MG63 (cell line): ENCODE data around the gene PLCD1. TPM values are rescaled to one million over a fixed set of nuclear protein-coding genes. Genes with fewer than 3 reads are reported as not detected.

Experiments
- DNase-seq: peaks from one replicate; pipeline ENCODE4 v3.0.0-alpha.2; 2020
- H3K27me3 ChIP-seq: fragments of 250-450 bp; sonication (Bioruptor Pico); 2 replicates; pipeline ENCODE4 v1.5.1; 2020; ENCODE audit warnings: mild to moderate bottlenecking, moderate library complexity
- H3K36me3 ChIP-seq: fragments of 250-450 bp; sonication (Bioruptor Pico); 2 replicates; pipeline ENCODE4 v1.5.1; 2020; ENCODE audit warnings: mild to moderate bottlenecking, moderate library complexity
- H3K4me3 ChIP-seq: fragments of 250-450 bp; sonication (Bioruptor Pico); 2 replicates; pipeline ENCODE4 v1.5.1; 2020; ENCODE audit warnings: mild to moderate bottlenecking, moderate library complexity
- H3K9me3 ChIP-seq: fragments of 250-450 bp; sonication (Bioruptor Pico); 2 replicates; pipeline ENCODE4 v1.5.1; 2020; ENCODE audit warnings: mild to moderate bottlenecking, moderate library complexity
- total RNA-seq: library from RNA; depleted of rRNA; stranded (reverse); fragments of >200 nt; shearing (Covaris generic); gene quantifications from 2 replicates; pipeline ENCODE4 v1.2.3, GENCODE V29; 2014; ENCODE audit warnings: low replicate concordance

The PLCD1 gene
- total RNA-seq, 1 experiment from 2014 or later, result 0.13 TPM

DNA sequence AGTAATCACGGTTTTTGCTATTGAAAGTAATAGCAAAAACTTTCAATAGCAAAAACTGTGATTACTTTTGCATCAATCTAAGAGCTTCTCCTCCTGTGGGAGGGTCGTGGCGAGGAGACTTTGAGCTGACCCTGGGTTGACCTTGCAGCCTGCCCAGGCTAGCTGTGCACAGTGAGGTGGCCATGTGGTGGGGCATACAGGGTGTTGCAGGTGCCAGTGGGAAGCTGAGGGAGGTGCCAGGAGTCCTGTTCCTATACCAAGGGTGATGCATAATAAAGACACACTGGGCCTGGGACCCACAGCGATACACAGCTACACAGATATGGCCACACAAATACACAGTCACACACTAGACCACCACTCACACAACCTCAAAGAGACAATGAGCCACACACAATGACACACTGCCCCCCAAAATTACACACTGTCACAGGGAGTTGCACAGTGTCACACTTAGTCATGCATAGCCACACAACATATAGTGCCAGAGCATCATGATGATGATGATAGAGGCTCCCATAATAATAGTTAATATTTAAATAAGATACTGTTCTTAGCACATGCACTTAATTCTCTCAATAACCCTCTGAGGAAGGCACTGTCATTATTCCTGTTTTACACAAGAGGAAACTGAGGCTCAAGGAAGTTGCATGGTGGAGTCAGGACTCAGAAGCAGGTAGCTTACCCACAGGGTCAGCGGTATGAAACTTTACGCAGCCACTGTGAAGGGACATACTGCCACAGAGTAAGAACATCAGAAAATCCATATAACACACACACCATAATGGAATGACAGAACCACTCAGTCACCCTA, 6.3 kb downstream of the PLCD1 start:
- Histone ChIP-seq H3K27me3 (no peaks in the 10 kb centered on the region), H3K36me3 (no peaks in the 10 kb centered on the region), H3K4me3 (no peak overlapping the region), H3K9me3 (no peaks in the 10 kb centered on the region)
- DNase-seq, result no peak

DNA sequence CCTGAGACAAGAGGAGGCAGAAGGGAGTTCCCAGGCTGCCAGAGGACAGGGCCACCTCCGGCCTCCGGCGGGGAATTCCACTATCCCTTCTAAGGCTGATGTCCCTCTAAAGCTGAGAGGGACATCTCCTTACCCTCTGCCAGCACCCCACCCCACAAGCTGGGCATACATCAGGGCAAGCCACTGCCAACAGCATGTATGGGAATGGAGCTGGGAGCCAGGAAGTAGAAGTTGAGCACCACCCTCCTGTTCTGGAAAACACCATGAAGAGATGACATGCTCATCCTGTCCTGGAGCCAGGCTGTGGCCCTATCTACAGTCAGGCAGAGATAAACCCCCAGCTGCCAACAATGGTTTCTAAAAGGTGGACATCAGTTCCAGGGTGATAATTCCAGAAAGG, 7.1 kb downstream of the PLCD1 start:
- Histone ChIP-seq H3K9me3 (no peaks in the 10 kb centered on the region), H3K27me3 (no peaks in the 10 kb centered on the region), H3K36me3 (no peaks in the 10 kb centered on the region), H3K4me3 (no peak overlapping the region)
- DNase-seq, result no peak

DNA sequence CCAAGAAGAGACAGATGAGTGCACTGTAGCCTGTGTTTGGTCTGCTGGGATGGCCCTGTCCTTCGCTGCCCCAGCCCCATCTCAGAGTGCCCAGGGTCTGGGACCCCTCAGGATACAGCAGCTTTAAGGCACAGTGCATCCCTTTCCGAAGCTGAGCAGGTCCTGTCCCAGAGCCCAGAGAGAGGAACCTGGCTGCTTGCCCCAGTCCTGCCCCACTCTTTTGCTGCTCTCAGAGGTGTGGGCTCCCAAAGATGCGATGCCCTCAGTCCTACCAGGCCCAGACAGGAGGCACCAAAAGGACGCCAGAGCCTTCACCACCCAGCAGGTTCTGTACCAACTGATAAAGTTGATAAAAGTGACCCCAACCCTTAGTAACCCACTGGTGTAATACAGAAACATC, 8.2 kb downstream of the PLCD1 start:
- no peak for DNase-seq

DNA sequence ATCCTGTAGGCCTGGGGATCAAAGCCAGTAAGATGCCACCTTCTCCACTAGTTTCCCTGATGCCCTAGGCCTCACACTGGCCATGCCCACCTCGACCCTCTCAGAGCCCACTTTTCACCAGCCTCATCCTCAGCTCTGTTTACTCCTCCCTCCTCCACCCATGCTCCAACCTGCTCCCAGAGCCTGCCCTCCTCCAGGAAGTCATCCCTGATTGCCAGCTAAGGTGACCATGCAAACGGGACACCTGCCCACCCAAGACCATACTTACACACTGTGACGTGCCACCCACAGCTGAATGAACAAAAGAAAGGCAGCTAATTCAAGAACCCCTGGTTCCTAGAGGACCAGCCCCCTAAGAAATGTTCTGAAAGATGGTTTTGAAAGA, 9.1 kb downstream of the PLCD1 start:
- no peak for DNase-seq
- Histone ChIP-seq H3K9me3 (no peaks in the 10 kb centered on the region), H3K4me3 (no peak overlapping the region), H3K36me3 (no peaks in the 10 kb centered on the region), H3K27me3 (no peaks in the 10 kb centered on the region)

More for the DNA sequence above, 8.2 kb downstream of the PLCD1 start:
- H3K9me3 ChIP-seq, result no peaks in the 10 kb centered on the region
- no peaks in the 10 kb centered on the region for H3K27me3 ChIP-seq
- H3K36me3 ChIP-seq, result no peaks in the 10 kb centered on the region
- no peak overlapping the region for H3K4me3 ChIP-seq

DNA sequence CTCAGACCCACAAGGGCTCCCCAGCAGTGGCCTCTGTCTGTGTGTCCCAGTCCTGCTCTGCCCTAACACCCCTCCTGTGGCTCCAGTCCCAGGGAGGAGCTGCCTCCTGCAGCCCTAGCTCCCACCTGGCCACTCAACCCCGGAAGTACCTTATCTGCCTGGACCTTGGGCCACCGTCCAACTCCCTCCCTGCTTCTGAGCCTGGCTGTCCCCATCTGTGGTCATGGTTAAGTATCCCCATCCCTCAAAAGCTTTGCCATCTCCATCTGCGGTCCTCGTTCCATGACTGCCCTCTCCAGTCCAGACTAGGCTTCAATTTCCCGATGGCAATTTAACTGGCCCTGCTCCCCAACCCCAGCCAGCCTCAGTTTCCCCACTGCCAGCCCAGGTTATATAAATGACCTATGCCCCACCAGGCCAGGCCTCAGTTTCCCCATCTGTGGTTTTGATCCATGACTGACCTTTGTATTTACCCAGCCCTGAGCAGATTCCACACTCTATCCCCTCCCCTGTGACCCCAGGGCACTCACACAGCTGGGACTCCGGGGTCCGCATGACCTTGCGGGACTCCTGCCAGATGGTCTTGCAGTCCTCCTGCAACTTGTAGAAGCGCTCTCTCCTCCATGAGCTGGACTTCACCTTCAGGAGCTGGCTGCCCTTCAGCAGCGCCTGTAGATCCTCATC, 9.6 kb downstream of the PLCD1 start:
- Histone ChIP-seq H3K36me3 (no peaks in the 10 kb centered on the region), H3K9me3 (no peaks in the 10 kb centered on the region), H3K4me3 (no peak overlapping the region), H3K27me3 (no peaks in the 10 kb centered on the region)
- no peak for DNase-seq

DNA sequence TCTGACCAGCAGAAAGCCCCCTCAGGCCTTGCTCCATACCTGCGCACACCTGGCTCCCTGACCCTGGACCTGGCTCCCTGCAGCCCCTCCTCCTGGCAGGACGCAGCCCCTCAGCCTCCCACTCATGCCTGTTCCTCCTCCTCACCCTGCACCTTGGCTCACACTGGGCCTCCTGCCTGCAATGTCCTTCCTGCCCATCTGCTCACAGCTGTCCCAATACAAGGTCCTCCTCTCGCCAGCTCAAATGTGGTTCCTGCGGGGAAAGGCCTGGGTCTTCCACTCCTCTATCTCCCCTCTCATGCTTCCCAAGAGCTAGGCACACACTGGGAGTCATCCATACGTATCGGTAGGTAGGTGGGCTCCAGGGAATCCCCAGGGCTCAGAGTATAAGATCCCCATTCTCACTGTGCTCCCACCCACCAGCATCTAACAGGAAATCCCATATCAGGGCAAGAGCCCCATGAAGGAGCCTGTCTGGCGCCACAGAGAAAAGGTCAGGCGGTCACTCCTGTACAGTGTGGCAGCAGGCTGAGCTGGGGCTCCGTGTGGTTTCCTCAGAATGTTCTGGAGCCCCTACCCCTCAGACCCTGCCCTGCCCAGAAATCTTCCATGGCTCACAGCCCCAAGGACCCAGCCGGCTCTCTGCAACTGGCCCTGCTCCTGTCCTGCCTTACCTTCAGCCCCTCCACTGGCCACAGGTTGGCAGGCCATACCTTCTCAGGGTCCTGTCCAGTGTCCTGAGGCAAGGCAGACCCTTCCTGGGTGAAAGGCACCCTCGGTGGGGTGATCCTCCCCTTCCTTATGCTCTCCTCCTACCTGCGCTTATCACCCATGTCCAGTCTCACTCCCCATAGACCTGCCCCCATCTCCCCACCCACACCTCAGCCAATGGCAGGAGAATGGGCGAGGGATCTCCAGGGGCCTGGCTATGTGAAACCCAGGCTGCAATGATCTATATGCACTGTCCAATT, 10.9 kb downstream of the PLCD1 start:
- Histone ChIP-seq H3K36me3 (no peaks in the 10 kb centered on the region), H3K27me3 (no peaks in the 10 kb centered on the region), H3K9me3 (no peaks in the 10 kb centered on the region), H3K4me3 (no peak overlapping the region)
- DNase-seq, result no peak

DNA sequence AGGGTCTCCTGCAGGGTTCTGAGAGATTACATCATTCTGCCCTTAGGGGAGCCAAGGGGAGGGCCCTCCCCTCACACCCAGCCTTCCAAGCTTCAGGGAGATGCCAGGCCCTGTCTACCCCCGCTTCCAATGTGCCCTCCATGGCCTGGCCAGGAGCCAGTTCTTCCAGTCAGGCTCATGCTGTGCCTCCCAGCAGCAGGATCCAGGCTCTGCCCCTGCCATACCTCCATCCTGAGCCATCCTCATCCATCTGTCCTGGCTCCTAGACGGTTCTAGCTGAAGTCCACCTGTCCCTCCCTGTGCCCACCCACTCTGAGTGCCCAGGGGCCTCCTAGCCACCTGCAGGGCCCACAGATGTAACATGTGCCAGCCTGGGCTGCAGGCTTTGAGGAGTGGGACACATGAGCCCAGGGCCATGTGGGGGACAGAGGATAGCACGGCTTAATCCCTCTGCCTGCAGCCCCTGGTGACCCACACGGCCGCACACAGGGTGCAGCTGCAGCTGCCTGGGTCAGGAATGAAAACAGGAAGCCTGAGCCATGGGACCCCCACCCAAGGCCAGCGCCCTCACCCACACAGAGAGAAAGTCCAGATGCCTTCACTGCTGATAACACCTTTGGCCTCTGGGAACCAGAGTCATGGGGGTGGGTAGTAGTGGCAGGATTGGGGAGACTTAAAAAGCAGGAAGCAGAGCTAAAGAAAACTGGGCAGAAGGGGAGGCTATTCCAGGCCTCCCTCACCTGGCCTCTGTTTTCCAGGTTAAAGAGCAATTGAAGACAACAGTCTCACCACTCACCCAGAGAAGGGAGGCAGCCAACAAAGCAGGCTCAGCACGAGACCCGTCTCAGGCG, 11.8 kb downstream of the PLCD1 start:
- Histone ChIP-seq H3K4me3 (no peak overlapping the region), H3K27me3 (no peaks in the 10 kb centered on the region), H3K36me3 (no peaks in the 10 kb centered on the region), H3K9me3 (no peaks in the 10 kb centered on the region)
- no peak for DNase-seq

DNA sequence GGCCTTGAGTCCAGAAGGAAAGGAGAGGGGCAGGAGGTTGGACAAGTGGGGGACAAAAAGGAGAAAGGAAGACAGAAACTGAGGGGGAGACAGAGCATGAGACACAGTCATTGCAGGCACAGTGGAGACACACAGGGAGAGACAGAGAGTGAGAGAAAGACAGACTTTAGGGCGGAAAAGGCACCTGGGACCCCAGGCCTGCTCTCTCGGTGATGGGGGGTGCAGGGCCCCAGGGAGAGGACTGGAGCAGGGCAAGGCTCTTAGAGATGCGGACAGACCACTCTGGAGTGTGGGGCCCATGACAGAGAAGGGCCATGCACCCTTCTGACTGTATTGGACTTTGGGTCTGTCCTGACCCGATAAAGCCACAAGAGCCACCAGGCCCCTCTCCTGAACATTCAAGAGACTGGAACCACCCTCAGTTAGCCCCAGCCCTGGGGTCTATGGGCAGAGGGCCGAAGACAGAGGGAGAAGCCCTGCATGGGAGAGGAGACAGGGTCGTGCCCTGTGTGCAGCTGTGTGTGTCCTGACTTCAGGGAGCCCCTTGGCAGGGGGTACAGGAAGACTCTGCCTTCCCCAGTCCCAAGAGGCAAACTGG, 12.5 kb downstream of the PLCD1 start:
- H3K9me3 ChIP-seq, result no peaks in the 10 kb centered on the region
- no peak overlapping the region for H3K4me3 ChIP-seq
- H3K36me3 ChIP-seq, result no peaks in the 10 kb centered on the region
- DNase-seq, result no peak
- no peaks in the 10 kb centered on the region for H3K27me3 ChIP-seq

DNA sequence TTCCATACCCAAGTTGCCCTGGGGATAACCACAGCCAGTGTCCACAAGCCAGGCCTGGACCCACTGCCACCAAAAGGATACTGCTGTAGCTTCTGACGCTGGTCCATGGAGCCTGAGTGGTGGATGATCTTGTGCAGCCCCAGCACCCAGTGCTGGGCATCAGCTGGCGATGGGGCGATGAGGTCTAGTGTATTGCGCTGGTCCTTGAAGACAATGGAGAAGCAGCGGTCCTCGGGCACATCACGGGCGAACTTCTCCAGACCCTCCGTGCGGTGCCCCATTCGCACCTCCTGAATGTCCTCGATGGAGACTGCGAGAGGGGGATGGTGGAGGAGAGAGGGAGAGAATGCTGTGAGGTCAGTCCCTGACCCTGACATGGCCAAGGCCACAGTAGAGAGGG, 13.0 kb downstream of the PLCD1 start:
- no peak for DNase-seq
- Histone ChIP-seq H3K36me3 (no peaks in the 10 kb centered on the region), H3K27me3 (no peaks in the 10 kb centered on the region), H3K9me3 (no peaks in the 10 kb centered on the region), H3K4me3 (no peak overlapping the region)

DNA sequence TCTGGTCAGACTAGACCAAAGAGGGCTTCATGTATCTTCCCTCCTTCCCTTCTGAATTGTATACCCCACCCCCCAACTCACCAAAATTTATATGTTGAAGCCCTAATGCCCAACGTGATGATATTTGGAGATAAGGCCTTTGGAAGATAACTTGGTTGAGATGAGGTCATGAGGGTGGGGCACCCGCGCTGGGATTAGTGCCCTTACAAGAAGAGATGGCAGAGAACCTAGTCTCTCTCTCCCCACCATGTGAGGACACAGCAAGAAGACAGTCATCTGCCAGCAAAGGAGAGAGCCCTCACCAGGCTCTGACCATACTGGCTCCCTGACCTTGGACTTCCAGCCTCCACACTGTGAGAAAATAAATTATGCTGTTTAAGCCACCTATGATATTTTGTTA, 13.5 kb downstream of the PLCD1 start:
- Histone ChIP-seq H3K4me3 (no peak overlapping the region), H3K9me3 (no peaks in the 10 kb centered on the region), H3K27me3 (no peaks in the 10 kb centered on the region), H3K36me3 (no peaks in the 10 kb centered on the region)
- DNase-seq, result no peak

DNA sequence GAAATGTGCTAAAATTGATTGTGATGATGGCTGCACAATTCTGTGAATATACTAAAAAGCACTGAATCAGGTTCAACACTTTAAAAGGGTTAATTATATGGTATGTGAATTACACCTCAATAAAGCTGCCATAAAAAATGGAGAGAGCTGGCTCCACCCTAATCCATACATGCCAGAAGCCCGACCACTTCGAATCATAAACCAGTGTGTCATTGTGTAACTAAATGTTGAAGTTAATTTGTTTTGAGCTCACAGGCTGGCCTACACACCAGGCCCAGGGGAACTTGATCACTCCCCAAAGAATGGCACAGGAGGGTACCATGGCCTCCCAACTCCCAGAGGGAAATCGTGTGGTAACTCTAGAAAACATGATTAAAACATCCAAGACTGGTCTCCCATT, 14.0 kb downstream of the PLCD1 start:
- H3K27me3 ChIP-seq, result no peaks in the 10 kb centered on the region
- no peak overlapping the region for H3K4me3 ChIP-seq
- no peak for DNase-seq
- no peaks in the 10 kb centered on the region for H3K36me3 ChIP-seq
- no peaks in the 10 kb centered on the region for H3K9me3 ChIP-seq

DNA sequence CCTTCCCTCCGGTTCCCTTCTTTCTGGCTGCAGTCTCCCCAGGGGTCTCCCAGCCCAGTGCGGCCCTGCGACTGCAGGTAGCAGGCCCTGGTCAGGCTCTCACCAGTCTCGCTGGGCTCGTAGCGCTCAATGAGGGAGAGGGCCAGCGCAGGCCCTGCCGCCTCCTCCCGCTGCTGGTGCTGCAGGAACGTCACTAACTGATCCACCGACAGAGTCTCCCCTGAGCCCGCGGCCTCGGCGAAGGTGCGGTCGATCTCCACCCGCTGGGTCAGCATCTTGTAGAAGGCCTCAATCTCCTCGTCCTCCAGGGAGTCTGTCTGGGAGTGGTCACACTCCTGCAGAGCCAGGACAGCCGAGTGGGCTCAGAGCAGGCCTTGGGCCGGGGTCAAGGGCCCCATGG, 18.3 kb downstream of the PLCD1 start:
- Histone ChIP-seq H3K27me3 (no peaks in the 10 kb centered on the region), H3K36me3 (no peaks in the 10 kb centered on the region)
- DNase-seq, result no peak

DNA sequence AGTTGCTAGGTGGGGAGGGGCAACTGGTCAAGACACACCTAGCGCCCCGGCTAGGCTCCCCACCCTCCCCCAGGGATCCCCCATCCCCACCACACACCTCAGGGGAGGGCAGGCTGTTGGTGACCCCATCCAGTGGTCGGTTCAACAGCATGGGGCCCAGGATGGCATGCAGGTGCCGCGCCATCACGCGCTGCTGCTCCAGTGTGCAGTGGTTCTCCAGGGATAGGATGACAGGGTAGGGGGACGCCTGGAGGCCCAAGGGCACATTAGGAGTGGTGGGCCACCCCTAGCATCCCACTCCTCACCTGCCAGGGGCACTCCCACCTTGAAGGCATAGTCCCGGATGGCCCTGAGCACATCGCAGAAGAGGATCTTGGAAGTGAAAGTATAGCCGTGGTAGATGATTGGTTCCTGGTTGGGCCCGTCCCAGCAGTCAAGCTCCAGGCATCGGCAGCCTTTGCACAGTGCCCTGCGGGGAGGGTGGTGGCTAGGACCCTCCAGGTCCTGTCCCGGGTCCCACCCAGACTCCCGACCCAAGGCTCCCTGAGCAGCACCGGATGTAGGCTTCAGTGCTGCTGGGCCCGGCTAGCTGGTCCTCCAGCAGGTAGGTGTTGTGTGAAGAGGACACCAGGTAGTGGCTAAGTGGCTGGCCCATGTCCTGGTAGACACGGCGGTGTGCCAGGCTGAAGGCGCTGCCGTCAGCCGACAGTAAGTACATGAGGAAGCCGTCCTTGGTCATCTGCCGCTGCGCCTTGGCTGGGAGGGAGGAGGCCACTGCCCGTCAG, 19.4 kb downstream of the PLCD1 start:
- Histone ChIP-seq H3K27me3 (no peaks in the 10 kb centered on the region), H3K36me3 (no peaks in the 10 kb centered on the region), H3K9me3 (no peaks in the 10 kb centered on the region), H3K4me3 (no peak overlapping the region)
- no peak for DNase-seq

More for the DNA sequence above, 18.3 kb downstream of the PLCD1 start:
- H3K4me3 ChIP-seq, result no peak overlapping the region
- no peaks in the 10 kb centered on the region for H3K9me3 ChIP-seq

DNA sequence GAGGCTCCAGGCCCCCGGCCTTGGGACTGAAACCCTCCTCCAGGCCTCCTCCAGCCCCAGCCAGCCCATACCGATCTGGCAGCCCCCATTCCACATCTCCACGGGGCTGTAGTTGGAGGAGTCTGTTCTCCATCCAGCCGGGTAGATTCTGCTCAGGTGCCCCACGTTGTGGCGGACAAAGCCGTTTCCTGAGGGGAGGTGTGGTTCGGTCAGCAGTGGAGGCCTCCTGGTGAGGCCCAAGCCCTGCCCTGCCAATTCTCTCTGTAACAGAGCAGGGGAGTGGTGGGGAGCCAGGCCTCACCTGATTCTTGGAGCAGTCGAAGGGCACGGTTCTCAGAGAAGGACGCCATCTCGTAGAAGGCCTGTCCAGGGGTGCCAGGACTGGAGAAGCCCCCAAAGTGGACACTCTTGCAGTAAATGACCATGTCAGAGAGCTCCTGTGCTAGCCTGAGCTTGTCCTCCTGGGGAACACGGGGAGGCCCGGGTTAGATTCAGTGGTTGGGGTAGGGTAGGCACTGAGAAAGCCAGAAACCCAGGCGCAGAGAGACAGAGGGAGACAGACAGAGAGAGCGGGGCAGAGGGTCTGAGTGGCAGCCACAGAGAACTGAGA, 20.4 kb downstream of the PLCD1 start:
- Histone ChIP-seq H3K9me3 (no peaks in the 10 kb centered on the region), H3K27me3 (no peaks in the 10 kb centered on the region), H3K4me3 (no peak overlapping the region), H3K36me3 (no peaks in the 10 kb centered on the region)
- DNase-seq, result no peak

DNA sequence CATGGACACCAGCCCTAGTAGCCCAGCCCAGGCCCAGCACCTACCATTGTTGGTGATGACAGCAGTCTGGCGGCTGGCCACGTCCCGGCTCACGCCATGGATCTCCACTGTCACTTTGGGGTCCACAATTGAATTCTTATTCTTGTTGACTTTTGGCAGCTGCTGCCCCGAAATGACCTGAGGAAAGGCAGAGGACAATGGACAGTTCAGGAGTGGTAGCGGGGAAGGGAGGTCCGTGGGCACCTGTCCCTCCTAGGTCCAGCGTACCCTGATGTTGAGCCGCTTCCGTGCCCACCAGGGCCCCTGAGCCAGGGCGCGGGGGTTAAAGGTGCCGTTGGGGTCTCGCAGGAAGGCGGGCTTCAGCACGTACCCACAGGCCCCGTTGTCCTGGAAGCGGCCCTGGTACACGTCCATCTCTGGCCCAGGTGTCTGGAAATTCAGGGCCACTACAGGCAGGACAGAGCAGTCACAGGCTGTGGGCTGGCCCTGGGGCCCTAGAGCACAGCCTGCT, 21.2 kb downstream of the PLCD1 start:
- Histone ChIP-seq H3K9me3 (no peaks in the 10 kb centered on the region), H3K4me3 (no peak overlapping the region), H3K36me3 (no peaks in the 10 kb centered on the region), H3K27me3 (no peaks in the 10 kb centered on the region)
- no peak for DNase-seq
